GM10266 (cell line): ENCODE results near the gene CKS2.

Experiments
- DNase-seq: peaks from one replicate; pipeline ENCODE4 v3.0.0; 2012; ENCODE audit errors: extremely low spot score
- TF ChIP-seq, protein P1 (sequence below): IDR thresholded peaks from 2 replicates; pipeline ENCODE4 v1.5.1; 2012; ENCODE audit warnings: mild to moderate bottlenecking, low read depth; ENCODE audit not compliant: control insufficient read depth, insufficient read depth; ENCODE audit errors: missing control alignments

Gene CKS2

DNA sequence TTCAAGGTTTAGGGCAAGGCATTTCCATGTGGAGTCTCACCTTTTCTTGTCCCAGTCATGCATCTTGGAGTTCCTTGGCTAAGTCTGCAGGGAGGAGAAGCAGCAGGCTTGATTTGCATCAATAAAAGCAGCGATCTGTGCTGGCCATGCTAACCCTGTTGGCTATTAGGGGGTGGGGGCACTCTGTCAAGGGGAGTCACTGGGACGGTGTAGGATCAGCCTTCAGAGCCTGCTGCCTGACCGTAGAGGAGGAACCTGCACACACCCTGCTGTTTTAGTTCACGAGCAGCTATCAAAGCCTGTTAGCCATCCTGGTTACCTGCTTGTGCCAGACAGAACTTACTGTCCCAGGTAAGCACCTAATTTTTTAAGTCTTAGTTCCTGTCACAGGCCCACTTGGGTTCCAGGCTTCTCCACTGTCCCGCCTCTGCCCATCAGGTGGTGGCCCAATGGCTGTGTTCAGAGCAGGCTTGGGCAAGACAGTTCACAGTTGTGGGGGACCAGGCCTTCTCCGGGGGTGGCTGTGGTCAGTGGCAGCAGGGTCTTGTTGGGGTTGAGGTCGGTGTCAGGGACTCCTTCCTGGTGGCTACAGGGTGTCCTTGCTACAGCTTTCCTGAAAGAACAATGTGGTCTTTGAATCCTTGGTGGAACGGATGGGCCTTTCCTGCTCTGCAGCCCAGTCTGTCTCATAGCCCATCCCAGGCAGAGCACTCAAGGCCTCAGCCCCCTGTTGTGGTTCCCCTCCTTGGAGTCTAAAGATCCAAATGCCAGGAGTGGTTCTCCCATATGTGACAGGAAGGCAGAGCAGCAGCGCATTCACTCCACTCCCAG is 51.0 kb downstream of the CKS2 start:
- TF ChIP-seq, protein P1, sequence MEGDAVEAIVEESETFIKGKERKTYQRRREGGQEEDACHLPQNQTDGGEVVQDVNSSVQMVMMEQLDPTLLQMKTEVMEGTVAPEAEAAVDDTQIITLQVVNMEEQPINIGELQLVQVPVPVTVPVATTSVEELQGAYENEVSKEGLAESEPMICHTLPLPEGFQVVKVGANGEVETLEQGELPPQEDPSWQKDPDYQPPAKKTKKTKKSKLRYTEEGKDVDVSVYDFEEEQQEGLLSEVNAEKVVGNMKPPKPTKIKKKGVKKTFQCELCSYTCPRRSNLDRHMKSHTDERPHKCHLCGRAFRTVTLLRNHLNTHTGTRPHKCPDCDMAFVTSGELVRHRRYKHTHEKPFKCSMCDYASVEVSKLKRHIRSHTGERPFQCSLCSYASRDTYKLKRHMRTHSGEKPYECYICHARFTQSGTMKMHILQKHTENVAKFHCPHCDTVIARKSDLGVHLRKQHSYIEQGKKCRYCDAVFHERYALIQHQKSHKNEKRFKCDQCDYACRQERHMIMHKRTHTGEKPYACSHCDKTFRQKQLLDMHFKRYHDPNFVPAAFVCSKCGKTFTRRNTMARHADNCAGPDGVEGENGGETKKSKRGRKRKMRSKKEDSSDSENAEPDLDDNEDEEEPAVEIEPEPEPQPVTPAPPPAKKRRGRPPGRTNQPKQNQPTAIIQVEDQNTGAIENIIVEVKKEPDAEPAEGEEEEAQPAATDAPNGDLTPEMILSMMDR, result no peak
- DNase-seq, result no peak

DNA sequence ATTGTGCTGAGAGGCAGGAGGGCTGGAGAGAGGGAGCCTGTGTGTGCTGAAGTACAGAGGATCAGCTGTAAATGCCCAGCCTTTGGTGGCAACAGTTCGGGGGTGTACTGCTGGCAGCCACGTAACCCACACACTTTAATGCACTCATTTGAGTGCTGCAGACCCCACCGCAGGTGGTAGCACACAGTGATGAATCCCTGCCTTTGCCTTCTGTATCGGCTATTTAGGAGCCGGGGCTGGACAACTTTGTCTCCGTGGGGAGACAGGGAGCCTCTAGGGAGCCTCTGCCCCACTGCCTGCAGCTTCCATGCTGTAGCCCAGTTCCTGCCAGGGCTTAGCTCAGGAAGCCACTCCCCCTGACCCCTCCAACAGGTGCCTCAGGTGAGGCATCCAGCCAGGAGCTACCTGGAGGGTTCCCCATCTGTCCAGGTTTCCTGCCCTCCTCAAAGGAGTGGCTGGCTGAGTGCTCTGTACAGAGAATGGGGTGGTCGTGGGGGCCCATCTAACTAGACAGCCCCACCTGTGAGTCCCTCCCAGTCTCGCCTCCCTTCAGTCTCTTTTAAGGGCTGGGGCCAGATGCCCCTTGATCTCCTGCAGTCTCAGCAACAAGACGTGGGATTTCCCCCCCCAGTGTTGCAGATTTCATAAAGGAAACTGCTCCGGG is 51.8 kb downstream of the CKS2 start:
- TF ChIP-seq, protein P1, result no peak
- no peak for DNase-seq

DNA sequence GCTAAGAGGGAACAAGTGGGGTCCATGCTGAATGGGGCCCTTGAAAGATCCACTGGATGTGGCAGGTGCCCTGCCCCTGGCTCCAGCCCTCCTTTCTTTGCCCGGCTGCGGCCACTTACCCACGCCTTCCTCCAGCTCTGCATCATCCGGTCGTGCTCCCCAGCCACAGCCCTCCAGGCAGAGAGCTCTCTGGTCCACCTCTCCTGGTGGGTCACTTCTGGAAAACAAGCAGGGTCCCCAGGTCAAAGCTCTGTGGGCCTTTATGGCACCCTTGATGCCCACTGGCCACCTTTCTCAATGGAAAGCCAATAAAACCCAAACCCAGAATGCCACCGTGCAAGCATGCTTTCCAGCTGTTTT is 52.3 kb downstream of the CKS2 start:
- TF ChIP-seq, protein P1, result no peak
- no peak for DNase-seq

DNA sequence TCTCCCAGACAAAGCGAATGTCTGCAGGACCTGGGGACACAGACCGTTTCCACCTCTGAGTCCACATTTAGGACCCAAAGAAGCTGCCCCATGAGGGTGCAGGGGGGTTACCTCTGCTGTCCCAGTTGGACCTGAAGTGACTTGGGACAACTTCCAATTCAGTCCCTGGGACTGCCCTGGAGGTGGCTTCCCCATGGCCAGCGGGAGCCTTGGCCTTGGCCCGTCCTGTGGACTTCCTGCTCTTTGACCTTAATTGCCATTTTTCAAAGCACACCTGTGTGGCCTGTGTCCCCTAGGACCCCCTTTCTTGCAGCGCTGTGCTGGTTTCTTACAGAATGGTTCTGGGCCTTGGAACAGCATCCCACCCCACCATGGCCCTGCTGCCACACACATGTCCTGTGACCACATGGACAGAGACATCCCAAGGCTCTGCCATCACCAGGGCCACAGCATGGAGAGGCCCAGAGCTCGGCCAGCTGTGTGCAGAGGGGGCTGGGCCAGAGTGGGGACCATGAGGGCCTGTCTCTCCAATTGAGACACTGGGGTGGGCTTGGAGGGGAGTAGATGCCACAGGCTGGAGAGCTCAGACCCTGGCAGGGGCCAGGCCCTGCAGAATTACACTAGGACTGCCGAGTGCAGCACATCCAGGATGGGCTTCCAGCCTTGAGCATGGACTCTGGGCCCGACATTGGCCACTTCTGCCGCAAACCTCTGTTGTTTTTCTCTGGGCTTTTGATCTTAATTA is 53.1 kb downstream of the CKS2 start:
- TF ChIP-seq, protein P1, result no peak
- DNase-seq, result no peak

DNA sequence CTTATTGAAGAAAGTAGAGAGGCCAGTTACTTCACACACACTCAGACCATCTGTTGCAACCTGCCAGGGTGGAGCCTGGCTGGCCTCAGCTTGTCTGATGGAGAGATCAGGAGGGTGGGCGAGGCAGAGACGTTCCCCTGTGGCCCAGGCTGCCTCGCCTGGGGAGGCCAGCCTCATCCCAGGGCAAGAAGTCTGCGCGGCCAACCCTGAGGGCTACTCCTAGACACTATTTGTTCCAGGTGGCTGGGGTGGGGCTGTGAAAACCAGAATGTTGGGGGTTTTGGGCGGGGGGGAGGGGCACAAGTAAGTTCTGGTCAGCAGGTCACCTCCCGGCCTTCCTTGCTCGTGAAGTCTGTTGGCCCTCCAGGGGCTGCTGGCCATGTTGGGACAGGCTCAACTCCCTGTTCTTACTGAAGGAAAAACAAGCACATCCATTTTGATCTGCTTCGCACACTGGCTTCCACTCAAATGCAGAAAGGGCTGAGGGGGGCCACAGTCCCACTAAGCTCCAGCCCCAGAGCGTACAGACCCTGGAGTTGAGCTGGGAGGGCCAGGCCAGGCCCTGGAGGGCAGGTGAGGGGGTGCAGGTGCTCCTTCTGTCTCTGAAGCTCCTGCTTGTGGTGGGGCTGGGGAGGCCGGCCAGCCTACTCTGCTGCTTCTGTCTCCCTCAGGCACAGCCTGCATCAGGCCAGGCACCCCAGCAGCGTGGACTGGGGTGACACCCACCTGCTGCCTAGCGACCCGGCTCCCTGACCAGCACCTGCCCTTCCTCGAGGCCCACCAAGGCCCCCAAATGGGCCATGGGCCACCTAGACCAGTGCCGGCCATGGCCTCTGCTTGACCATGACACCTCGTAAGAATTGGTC is 53.9 kb downstream of the CKS2 start:
- TF ChIP-seq, protein P1, result no peak
- no peak for DNase-seq

DNA sequence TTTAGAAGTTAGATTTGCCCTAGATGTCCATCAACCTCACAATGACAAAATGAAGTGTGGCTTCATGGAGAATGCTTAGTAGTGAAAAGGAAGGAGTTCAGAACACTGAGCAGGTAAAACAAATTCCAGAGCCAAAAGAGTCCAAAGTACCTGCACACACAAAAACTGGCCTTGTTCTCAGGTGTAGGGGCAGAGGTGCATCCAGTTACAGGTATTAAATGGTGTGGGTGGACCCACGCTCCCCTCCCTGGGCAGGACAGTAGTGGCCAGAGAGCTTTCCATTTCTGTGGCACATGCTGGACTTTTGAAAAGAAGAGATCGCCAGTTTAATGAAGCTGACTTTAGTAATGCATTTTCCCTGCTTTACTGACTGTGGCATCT is 54.5 kb downstream of the CKS2 start:
- TF ChIP-seq, protein P1, result no peak
- no peak for DNase-seq
